Measurements from ENCODE around the gene FAM43A. TPM values are rescaled to one million over a fixed set of nuclear protein-coding genes. Genes with fewer than 3 reads are reported as not detected.

FAM43A gene
- total RNA-seq, 1 donor from 2014 or later = 1.7 TPM

GRCh38 chr3:194676471-194676870 is 9.2 kb upstream of the FAM43A start:
- Histone ChIP-seq H3K27me3 (ENCODE audit: control insufficient read depth, insufficient read depth, low read length) (no peaks in the 10 kb centered on the region), H3K36me3 (ENCODE audit: control insufficient read depth, insufficient read depth, low read length) (no peaks in the 10 kb centered on the region), H3K4me3 (ENCODE audit: low read depth, low read length) (no peak overlapping the region)
- TF ChIP-seq CTCF (IDR thresholded peaks at IDR 0.05; ENCODE audit: insufficient read depth, low read length, poor library complexity, severe bottlenecking) = no peak
- no peak for DNase-seq (ENCODE audit: low read depth)

GRCh38 chr3:194680888-194681615 is 4.6 kb upstream of the FAM43A start:
- Histone ChIP-seq H3K27me3 (ENCODE audit: control insufficient read depth, insufficient read depth, low read length) (no peaks in the 10 kb centered on the region), H3K36me3 (ENCODE audit: control insufficient read depth, insufficient read depth, low read length) (no peaks in the 10 kb centered on the region), H3K4me3 (ENCODE audit: low read depth, low read length) (no peak overlapping the region)
- TF ChIP-seq CTCF (IDR thresholded peaks at IDR 0.05; ENCODE audit: insufficient read depth, low read length, poor library complexity, severe bottlenecking) = no peak
- DNase-seq (ENCODE audit: low read depth) = no peak

- no peak for DNase-seq (ENCODE audit: low read depth)
- Histone ChIP-seq H3K36me3 (ENCODE audit: control insufficient read depth, insufficient read depth, low read length) (no peaks in the 10 kb centered on the region), H3K27me3 (ENCODE audit: control insufficient read depth, insufficient read depth, low read length) (peaks cover 6% of the 10 kb centered on the region), H3K4me3 (ENCODE audit: low read depth, low read length) (no peak overlapping the region)
- TF ChIP-seq CTCF (IDR thresholded peaks at IDR 0.05; ENCODE audit: insufficient read depth, low read length, poor library complexity, severe bottlenecking) = no peak
These were observed 3.4 kb upstream of the FAM43A start for GRCh38 chr3:194682189-194682693.

GRCh38 chr3:194682694-194683310 is 2.9 kb upstream of the FAM43A start:
- no peak for DNase-seq (ENCODE audit: low read depth)
- no peaks in the 10 kb centered on the region for H3K36me3 ChIP-seq (ENCODE audit: control insufficient read depth, insufficient read depth, low read length)
- peak; percentile 80 for TF ChIP-seq CTCF (IDR thresholded peaks at IDR 0.05; ENCODE audit: insufficient read depth, low read length, poor library complexity, severe bottlenecking)

GRCh38 chr3:194683380-194683779 is 2.3 kb upstream of the FAM43A start:
- DNase-seq (ENCODE audit: low read depth) = no peak
- TF ChIP-seq CTCF (IDR thresholded peaks at IDR 0.05; ENCODE audit: insufficient read depth, low read length, poor library complexity, severe bottlenecking) = no peak
- Histone ChIP-seq H3K36me3 (ENCODE audit: control insufficient read depth, insufficient read depth, low read length) (no peaks in the 10 kb centered on the region), H3K27me3 (ENCODE audit: control insufficient read depth, insufficient read depth, low read length) (peaks cover 9% of the 10 kb centered on the region), H3K4me3 (ENCODE audit: low read depth, low read length) (no peak overlapping the region)

More at GRCh38 chr3:194682694-194683310, 2.9 kb upstream of the FAM43A start:
- Histone ChIP-seq H3K27me3 (ENCODE audit: control insufficient read depth, insufficient read depth, low read length) (peaks cover 9% of the 10 kb centered on the region), H3K4me3 (ENCODE audit: low read depth, low read length) (no peak overlapping the region)
